Measurements from ENCODE around the gene LAPTM5.

Gene LAPTM5

GRCh38 chr1:30787266-30787665 is 29.7 kb upstream of the LAPTM5 start:
- no peak for DNase-seq (ENCODE audit: low read depth in 2 of 2)

- no peak for DNase-seq (ENCODE audit: low read depth in 2 of 2)
These were observed 28.9 kb upstream of the LAPTM5 start for GRCh38 chr1:30786264-30786991.

- DNase-seq (ENCODE audit: low read depth in 2 of 2) = no peak
These were observed 28.1 kb upstream of the LAPTM5 start for GRCh38 chr1:30785714-30786113.

GRCh38 chr1:30785181-30785580 is 27.6 kb upstream of the LAPTM5 start:
- DNase-seq (ENCODE audit: low read depth in 2 of 2) = no peak

GRCh38 chr1:30783256-30783915 is 25.8 kb upstream of the LAPTM5 start:
- DNase-seq (ENCODE audit: low read depth in 2 of 2) = no peak

GRCh38 chr1:30782361-30783255 is 25.0 kb upstream of the LAPTM5 start:
- peak; percentile 59 to 63 for DNase-seq (ENCODE audit: low read depth in 2 of 2)

GRCh38 chr1:30781906-30782305 is 24.3 kb upstream of the LAPTM5 start:
- DNase-seq (ENCODE audit: low read depth in 2 of 2) = no peak

- no peak for DNase-seq (ENCODE audit: low read depth in 2 of 2)
These were observed 22.8 kb upstream of the LAPTM5 start for GRCh38 chr1:30780409-30780808.

- peak; percentile 78 to 79 for DNase-seq (ENCODE audit: low read depth in 2 of 2)
These were observed 21.9 kb upstream of the LAPTM5 start for GRCh38 chr1:30779294-30780071.

- DNase-seq (ENCODE audit: low read depth in 2 of 2) = no peak
These were observed 21.4 kb upstream of the LAPTM5 start for GRCh38 chr1:30778979-30779293.

- DNase-seq (ENCODE audit: low read depth in 2 of 2) = peak in 1 of 2 donors; percentile 23
These were observed 20.8 kb upstream of the LAPTM5 start for GRCh38 chr1:30778154-30778978.

DNA sequence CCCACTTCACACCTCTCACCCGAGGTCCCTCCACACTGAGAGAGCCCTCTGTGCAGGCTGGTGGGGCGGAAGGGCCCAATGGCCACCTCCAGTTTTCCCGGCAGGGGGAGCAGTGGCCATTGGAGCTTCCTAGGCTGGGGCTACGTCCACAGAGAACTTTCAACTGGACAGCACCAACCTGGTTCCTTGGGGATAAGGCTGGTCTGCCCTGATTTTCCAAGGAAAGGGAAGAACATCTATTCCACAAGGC is 20.3 kb upstream of the LAPTM5 start:
- DNase-seq (ENCODE audit: low read depth in 2 of 2) = no peak

DNA sequence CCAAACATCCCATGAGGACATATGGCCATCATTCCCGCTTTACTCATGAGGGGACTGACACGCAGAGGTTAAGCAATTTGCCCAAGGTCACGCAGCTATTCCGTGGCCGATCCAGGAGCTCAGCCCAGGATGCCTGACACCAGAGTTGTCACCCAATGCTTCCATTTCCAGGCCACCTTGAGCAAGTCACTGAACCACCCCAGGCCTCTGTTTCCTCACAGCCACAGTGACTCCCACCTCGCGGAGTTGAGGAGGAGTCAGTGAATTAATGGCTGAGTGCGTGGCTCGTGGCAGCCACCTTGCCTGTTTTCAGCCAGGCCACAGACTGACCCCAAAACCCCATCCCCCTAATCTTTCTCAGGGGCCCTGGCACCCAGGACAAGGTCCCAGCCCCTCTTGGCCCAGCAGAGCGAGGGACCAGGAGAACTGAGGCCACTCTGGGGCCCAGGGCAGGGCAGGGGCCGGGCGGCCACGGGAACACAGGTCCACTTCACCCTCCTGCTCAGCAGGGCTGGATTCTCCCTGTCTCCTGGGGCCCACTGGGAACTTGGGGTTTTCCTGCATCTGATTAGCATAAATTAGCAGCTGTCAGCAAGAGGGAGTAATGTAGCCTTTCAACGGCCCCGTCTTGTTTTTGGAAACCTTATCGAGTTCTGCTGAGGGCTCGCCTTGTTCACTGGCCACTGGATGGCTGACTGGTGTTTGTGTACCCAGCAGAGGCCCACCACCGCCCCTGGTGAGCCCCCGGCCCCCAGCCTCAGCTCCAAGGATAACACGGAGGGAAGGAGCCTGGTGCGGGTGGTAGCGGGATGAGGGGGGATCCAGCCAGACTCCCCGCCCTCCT is 19.7 kb upstream of the LAPTM5 start:
- DNase-seq (ENCODE audit: low read depth in 2 of 2) = no peak

- DNase-seq (ENCODE audit: low read depth in 2 of 2) = no peak
These were observed 18.8 kb upstream of the LAPTM5 start for GRCh38 chr1:30776097-30777059.

DNA sequence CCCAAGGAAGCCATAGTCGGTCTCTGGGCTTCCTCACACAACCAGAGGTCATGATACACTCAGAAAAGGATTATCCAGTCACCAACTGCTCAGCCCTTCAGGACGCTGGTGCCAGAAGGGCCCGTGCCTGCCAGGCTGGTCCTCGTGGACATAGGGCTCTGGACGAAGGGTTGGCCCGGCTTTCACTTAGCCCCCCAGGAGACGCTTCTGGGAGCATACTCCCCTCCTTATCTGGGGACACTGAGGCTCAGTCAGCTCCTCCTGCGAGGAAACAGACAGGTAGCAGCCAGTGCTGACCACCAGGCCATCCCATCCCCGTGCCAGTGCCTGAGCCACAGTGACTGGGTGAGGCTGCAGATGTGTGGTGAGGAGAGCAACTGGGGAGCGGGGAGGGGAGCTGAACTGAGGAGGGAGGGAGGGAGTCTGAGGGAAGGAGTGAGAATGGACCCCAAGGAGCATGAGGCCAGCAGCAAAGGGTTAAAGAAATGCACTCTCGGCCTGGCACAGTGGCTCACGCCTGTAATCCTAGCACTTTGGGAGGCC is 17.9 kb upstream of the LAPTM5 start:
- DNase-seq (ENCODE audit: low read depth in 2 of 2) = no peak

DNA sequence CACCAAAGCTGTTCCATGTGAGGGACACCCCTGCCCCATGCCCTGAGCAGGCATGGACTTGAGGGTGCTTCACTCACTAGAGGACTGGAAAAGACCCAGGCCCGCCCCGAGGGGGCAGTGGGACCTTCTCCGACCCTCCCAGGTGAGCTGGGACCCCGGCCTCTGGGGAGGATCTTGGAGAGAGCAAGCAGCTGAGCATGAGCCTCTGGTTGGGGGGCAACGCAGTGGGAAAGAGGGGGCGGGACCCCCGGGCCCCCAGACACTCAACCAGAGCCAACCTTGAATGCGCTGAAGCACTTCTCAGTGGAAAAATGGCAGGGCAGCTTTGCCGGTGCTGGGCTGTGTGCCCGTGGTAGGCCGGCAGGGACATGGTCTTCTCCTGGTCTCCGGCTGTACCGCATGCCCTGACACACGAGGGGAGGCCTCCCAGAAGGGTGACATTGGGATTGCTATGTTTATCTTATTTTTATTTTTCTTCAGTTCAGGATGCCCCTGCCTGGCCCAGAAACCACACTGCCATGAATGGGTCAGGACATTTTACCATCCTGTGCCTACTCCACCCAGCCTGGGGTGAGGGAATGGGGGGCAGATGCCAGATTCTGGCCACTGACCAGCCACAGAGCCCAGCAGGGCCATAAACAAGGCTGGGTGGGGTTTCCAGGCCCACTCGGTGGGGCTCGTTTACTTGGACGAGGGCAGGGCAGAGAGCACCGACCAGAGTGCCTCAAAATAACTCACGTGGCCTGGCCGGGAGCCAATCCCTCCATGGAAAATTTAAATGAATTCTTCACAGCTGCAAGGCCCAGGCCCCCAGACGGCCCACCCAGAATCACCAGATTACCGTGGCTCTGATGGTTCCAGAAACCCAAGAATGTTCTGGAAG is 17.2 kb upstream of the LAPTM5 start:
- no peak for DNase-seq (ENCODE audit: low read depth in 2 of 2)

- no peak for DNase-seq (ENCODE audit: low read depth in 2 of 2)
These were observed 16.3 kb upstream of the LAPTM5 start for GRCh38 chr1:30773722-30774358.

Data from stimulated activated CD8-positive, alpha-beta memory T cell treated with anti-CD3 and anti-CD28 coated beads, Interleukin-15, amount 100 ng/mL, for 48 hours (primary cell).